GM18870 (cell line): ENCODE data around the gene CRACDL.
"Not testable (repeated sequence)": the region's sequence is repeated elsewhere in the genome, so short reads cannot be mapped to it uniquely, and the experiment has no call there.

Source experiments
- ATAC-seq: cut with Tn5 transposase; IDR thresholded peaks from one replicate; pipeline ENCODE4 v1.9.1; 2021; ENCODE audit warnings: moderate library complexity; ENCODE audit not compliant: unreplicated experiment

Gene CRACDL

DNA sequence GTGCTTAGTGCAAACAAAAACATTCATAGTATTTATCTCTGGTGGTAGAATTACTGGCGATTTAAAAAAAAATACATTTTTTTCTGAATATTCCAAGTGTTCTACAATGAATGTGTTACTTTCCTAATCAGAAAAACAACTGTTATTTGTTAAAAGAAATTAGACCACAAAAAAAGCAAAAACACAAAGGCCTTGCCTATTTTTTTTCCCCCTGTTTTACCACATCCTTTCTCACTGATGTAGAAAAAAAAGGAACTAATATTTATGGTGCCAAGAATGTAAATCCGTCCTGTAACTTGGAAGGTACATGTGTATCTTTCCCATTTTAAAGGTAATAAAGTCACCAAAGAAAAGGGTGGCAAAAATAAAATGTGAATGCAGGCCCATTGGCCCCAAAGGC lies 176.7 kb downstream of the CRACDL start:
- ATAC-seq = no peak

DNA sequence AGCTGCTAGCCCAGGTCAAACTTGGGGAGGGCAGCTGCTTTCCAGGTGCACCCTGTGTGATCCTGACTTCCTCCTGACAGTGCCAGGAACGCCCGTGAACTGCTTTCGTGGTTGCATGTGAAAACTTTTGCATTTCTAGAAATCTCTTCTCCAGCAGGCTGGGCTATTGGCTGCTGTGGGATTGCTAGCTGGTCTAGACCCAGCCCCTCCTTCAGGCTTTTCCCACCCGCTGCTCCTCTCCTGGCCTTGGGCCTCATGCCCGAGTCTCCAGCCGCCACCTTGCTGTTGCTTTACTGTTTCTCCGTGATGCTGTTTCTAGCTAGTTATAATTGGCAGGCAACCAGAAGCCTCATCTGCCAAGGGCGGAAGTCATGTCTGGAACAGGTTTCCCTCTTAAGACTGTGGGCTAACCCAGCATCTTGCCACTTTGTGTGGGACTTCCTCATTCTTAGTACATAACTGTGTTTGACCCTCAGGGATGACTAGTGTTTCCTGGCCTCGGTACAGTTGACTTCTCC lies 178.1 kb downstream of the CRACDL start:
- ATAC-seq = peak; percentile 87

DNA sequence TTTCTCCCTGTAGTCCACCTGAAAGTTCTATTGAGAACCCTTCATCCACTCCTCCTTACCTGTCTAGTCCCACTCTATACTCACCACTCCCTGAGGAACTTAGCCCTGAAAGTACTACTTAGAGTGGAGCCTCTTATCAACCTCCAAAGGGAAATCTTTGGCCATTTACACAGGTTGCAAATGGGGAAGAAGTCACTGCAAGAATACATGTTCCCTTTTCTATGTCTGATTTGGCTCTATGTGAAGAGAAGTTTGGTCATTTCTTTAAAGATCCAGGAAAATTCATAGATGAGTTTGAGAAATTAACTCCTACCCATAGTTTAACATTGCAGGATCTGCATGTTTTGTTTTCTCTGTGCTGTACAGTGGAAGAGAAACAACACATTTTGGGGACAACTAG lies 182.2 kb downstream of the CRACDL start:
- ATAC-seq = no peak

DNA sequence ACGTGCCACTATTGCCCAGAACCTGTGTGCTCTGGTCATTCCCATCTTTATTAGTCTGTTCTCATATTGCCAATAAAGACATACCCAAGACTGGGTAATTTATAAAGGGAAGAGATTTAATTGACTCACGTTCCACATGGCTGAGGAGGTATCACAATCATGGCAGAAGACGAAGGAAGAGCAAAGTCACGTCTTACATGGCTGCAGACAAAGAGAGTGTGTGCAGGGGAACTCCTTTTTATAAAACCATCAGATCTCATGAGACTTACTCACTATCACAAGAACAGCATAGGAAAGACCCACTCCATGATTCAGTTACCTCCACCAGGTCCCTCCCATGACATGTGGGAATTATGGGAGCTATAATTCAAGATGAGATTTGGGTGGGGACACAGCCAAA lies 183.3 kb downstream of the CRACDL start:
- not testable (repeated sequence) for ATAC-seq

DNA sequence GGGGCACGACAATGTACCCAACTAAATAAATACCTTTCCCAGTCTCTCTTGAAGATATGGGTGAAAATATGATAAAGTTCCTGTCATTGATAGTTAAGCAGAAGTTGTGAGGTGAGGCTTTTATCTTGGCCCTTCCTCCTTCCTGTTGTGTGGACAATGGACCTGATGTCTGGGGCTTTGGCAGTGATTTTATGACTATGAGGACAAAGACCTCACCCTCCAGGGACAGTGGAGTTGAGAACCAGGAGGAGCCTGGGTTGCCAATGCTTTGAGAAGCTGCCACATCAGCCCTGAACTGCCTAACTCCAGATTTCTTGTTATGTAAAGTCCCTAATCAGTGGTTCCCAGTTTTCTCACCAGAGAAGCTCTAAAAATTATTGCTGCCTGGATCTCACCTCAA lies 184.3 kb downstream of the CRACDL start:
- ATAC-seq = no peak

DNA sequence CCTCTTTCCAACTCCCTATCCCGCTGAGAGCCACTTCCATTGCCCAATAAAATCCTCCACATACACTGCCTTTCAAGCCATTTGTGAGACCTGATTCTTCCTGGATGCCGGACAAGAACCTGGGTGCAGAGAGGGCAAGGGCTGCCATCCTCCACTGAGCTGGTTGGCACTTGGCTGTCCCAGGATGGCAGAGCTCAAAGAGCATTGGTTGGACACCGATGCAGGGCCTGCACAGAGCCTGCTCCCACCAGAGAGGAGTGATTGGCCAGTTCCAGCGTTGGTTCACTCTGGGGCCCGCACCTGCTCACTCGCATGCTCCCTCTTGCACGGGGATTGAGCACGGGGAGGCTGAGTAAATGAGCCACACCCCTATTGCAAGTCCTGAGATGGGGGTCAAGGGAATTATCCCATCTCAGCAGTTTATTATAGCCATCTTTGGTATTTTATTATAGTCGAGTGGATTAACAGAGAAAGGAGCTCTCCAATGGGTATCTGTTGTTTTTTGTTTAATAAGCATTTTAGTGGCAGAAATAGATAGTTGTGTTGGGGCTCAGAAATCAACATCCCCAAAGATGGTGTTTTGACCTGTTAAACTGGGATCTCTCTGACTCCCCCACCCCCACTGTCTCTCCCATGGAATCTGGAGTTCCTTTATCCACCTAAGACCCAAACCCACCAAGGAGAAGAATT lies 185.3 kb downstream of the CRACDL start:
- no peak for ATAC-seq

DNA sequence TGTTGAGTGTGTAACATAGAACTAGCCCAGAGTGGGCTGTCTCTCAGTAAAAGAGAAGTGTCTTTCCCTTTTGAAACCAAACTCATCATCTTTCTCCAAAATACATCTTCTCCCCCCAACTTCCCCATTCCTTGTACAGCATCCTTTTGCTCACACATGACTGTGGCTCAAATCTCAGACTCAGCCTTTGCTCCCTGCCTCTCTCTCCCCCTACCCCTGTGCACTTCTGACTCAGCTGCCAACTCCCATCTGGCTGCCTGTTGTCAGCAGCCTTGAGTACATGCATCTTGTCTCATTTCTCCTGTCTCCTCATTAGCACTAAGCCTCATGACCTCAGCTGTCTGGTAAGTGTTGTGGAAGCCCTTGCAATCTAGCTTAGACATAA lies 187.0 kb downstream of the CRACDL start:
- ATAC-seq = no peak

DNA sequence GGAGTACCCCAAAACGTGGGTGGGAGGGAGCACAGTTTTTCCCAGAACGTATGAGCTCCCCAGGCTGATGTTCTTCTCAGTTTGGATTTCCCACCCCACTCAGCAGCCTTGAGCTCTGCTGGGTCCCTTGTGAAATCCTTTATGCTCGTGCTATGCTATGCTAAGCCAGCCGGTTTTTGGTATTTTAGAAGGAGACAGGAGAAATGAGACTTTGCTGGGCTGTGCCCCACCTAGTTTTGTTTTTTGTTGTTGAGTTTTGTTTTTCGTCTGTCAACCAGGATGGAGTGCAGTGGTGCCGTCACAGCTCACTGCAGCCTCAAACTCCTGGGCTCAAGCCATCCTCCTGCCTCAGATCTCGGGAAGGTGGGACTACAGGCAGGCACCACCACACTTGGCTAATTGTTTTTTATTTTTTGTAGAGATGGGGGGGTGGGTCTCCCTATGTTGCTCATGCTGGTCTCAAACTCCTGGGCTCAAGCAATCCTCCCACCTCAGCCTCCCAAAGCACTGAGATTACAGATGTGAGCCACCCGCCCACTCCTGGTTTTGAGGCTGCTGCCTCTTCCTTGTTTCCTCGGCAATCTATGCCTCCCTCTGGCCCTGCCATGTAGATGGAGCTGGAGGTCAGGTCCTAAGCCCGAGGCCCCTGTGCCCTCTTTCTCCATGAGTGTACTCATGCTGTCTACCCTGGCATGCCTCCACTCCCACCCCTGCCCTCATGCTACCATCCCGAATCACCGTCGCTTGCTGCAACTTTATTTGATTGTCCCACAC lies 187.5 kb downstream of the CRACDL start:
- no peak for ATAC-seq

DNA sequence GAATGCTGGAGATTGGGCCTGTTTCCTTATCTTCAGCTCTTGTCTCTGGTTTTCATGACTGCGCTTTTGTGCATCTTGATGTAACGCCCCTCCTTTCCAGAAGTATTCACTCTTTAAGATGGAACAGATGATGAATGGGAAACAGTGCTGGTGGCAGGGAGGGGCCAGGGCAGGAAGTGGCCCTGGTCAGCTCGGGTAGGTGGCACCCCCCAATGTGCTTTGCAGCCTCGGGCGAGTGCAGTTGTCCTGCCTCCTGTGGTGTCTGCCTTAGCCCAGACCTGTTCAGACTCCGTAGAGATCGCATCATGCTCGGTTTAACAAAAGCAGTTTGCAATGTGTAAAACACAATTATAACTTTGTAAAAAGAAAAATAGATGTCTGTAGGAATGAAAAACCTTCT lies 188.1 kb downstream of the CRACDL start:
- no peak for ATAC-seq

DNA sequence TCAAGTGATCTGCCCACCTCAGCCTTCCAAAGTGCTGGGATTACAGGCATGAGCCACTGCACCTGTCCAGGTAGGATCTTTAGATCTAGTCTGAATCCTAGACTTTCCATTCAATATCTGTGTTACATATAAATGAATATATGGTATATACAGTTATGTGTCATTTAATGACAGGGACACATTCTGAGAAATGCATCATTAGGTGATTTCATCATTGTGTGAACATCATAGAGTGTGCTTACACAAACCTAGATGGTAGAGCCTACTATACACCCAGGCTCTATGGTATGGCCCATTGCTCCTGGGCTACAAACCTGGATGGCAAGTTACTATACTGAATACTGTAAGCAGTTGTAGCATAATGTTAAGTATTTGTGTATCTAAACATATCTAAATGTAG lies 189.6 kb downstream of the CRACDL start:
- ATAC-seq = no peak

DNA sequence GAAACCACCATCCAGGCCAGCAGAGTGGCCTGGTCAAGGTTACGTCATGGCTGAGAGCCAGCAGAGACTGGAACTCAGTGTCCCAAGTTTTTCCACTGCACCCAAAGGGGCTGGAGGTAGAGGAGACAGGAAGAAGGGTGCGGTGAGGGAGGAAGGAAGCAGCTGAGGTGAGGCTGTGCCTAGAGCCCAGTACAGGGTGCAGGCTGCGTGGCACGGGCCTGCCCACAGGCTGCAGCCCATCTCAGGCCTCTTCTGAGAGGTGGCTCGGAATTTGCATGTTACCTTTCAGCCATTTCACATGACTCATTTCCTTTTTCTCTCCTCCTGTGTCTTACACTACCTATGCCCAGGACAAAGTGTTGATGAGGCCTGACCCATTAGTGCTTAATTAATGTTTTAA lies 191.4 kb downstream of the CRACDL start:
- no peak for ATAC-seq
